ENCODE results near the gene ZNF668.
A peak's percentile ranks its signal among the peaks of the same experiment; 100 is the strongest.
"Not testable (repeated sequence)": the region's sequence is repeated elsewhere in the genome, so short reads cannot be mapped to it uniquely, and the experiment has no call there.

Gene ZNF668

DNA sequence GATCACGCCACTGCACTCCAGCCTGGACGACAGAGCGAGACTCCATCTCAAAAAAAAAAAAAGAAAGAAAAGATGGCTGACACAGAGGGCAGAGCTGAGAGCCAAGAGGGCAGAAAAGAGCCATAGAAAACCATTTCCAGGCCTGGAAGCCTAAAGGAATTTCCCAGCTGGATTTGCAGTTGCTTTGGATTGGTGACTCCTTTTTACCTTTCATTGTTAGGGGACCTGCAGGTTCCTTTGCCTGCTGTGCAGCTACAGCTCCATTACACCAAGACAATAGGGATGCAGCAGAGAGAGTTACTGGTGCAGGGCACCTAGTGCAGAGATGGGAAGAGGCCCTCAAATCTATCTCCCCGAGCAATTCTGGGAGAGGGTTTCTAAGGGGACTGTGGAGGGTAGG lies 18.4 kb downstream of the ZNF668 start:
- no peak for DNase-seq

DNA sequence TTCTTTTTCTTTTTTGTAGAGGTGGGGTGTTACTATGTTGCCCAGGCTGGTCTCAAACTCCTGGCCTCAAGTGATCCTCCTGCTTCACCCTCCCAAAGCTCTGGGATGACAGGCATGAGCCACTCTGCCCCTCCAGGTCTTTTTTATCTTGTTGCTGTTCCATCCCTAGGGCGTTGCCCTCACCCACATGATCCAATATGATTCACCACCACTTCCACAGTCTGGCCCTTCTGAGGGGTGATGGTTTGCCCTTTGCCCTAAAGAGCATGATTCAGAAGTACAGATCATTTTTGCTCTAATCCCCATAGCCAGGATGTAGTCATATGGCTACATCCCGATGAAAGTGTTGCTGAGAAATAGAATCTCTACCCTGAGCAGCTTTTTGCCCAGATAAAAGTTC lies 21.9 kb downstream of the ZNF668 start:
- DNase-seq, result no peak

DNA sequence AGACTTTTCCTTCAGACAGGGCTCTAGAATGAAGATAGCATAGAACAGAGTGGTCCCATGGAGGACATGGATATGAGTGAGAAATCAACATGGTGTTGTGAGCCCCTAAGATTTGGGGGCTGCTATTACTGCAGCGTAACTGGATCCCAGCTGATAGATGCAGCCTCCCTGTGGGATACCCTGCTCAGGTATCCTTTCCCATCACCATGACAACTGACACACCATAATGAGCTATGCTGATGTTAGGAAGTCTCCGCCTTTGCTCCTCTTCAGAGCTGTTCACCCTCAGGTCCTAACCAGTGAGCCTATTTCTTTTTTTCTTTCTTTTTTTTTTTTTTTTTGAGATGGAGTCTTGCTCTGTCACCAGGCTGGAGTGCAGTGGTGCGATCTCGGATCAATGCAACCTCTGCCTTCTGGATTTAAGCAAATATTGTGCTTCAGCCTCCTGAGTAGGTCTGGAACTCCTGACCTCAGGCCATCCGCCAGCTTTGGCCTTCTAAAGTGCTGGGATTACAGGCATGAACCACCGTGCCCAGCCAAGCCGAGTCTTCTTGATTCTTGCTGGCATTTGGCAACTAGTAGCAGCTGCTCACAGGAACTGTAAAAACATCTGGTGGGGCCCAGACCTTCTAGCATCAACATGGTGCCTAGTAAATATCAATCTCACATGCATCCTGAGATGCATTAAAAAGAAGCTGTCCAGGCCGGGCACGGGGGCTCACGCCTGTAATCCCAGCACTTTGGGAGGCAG lies 23.6 kb downstream of the ZNF668 start:
- DNase-seq, result no peak

DNA sequence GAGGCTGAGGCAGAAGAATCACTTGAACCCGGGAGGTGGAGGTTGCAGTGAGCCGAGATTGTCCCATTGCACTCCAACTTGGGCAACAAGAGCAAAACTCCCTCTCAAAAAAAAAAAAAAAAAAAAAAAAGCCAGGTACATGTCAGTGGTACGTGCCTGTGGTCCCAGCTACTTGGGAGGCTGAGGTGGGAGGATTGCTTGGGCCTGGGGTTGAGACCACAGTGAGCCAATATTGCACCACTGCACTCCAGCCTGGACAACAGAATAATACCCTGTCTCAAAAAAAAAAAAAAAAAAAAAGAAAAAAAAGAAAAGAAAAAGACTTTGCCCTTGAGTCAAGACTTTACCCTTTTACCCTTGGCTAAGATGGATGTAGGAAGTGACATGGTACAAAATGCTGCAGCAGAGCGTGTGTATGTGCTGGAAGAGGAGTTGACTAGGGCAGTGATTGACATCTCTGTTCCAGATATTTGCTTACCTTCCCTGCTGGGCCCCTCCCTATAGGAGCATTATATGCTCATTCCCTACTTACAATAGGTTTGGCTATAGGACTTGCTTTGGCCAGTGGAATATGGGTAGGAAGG lies 30.1 kb downstream of the ZNF668 start:
- DNase-seq, result no peak

DNA sequence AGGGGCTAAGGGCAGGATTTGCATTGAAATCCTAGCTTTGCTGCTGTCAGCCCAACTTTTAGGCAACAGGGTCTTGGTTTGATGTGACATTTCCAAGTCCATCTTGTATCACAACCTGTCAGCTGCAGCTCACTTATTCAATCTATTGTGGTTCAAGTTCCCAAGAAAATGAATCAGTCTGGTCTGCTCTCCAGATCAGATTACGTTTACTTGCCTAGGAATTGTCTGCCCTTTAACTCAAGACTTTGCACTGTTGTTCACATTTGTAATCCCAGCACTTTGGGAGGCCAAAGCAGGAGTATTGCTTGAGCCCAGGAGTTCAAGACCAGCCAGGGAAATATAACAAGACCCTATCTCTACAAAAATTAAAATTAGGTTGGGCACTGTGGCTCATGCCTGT lies 30.7 kb downstream of the ZNF668 start:
- DNase-seq, result no peak

DNA sequence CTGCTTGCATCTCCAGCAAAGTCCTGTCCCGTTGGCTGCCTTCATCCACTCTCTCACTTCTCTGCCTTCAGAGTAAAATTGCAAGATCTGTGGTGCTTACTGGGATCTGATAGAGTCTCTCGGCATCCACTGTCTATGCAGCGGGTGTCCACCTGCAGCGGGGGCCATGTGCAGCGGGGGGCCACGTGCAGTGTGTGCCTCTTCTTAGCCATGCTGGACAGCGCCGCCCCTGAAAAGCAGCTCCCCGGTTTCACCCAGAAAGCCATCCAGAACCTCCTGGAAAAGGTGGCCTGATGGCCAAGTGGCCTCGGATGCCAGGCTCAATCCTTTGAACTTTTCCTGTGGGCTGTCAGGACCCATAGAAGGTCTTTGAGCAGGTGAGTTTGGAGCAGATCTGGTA lies 31.2 kb downstream of the ZNF668 start:
- no peak for DNase-seq

DNA sequence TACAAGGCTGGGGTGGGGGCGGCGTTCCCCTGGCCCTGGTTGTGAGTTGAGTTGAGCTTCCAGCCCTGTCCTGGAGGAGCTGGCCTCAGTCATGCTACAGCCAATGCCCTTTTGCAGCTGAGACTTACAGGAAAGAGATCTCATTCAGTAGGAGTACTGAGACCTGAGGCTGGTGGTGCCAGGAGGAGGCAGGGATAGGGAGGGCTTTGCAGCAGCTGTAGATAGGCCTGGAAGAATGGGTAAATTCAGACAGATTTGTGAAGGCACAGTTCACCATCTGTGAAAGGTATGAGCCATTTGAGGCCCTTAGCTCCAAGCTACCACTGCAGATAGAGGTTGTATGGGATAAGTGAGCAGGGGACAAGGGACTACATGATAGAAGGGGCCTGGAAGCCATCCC lies 35.0 kb downstream of the ZNF668 start:
- no peak for DNase-seq

DNA sequence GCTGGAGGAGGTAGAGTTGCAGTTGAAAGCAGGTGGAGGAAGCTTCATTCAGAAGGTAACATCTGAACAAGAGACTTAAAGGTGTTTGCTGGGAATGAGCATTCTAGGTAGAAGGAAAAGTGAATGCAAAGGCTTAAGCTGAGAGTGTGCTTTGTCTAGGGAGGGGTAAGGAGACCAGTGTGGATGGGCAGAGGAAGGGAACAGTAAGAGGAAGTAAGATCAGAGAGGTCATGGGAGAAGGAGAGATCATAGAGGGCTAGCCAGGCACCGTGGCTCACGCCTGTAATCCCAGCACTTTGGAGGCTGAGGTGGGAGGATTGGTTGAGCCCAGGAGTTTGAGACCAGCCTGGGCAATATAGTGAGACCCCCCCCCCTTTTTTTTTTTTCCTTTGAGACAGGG lies 37.3 kb downstream of the ZNF668 start:
- no peak for DNase-seq

DNA sequence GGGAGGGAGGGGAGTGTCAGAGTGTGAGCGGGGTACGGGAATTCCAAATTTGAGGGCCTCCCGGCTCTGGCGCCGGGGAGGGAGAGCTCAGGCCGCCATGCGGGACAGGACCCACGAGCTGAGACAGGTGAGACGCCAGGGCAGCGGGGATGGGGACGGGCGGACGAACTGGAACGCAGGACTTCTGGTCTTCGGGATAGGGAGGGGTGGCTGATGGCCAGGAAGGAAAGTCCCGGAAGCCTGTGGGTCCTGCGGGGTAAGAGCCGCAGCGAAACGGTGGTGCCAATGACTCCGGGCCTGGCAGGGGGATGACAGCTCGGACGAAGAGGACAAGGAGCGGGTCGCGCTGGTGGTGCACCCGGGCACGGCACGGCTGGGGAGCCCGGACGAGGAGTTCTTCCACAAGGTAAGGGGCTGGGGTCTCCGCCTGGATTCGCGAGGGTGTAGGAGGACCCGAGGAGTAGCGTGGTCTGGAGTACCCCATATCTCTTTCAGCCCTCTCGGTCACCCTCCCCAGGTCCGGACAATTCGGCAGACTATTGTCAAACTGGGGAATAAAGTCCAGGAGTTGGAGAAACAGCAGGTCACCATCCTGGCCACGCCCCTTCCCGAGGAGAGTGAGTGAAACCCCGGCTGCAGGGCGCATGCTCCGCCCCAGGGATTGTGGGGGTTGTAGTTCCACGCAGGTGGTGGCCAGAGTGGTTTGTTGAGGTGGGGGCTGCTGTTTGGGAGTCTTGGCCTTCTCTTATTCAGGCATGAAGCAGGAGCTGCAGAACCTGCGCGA lies 40.1 kb downstream of the ZNF668 start:
- peak; percentile 92 for DNase-seq

DNA sequence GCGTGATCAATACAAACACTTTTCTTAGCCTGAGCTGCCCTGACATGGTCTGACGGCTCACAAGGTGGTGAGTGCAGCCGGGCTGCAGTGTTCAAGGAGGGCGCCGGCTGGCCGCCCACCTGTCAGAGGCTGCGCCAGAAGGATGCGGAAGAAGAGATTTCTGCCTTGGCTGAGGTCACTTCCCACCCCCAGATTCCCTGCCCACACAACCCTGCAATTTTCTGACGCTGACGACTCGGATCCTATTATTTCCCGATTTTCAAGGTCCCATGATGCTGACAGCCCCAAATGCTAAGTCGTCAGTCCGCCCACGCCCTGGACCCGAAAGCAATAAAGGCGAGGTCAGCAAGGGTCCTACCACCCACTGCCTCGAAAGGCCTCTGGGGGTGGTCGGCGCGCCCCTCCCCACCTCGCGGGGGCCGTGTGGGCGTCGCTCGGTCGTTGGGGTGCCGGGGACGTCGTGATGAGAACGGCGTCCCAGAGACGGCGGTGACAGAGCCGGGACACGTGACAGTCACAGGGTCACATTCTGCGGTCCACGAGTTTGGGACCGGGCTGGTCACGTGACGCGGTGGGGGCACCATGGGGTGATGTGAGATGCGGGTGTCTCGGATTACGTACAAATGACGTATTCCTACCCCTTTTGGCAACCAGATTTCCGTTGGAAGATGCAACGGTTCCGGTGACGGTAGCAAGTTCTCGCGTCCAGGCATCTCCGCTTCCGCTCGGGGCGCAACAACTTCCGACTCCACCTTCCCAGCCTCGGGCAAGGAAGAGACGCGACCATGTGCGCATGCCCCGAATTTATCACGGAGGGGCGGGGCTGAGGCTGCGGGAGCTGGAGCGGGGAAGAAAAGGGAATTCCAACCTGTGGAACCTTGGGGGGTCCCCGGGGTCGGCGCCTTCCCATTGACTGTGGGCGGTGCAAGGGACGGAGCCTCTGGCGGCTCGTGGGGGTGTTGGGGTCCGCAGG lies 41.0 kb downstream of the ZNF668 start, which contains the start of gene STX4:
TSS of gene STX4 (plus strand) at position 823 of the 973 bp plus-strand sequence. CDS start 248 bp downstream, outside the sequence.
- DNase-seq, result peak; percentile 98

DNA sequence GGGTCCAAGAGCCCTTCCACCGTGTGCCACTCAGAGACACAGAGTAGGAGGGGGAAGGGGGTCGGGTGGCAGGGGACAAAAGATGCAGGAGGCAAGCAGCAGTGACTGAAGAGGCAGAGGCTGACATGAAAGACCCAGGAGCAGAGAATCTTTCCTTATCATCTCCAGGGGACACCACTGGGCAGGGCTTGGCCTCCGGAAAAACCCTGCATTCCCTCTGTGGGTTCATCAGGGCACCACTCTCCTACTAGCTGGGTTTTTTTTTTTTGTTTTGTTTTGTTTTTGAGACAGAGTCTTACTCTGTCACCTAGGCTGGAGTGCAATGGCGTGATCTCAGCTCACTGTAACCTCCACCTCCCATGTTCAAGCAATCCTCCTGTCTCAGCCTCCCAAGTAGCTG lies 42.8 kb downstream of the ZNF668 start:
- no peak for DNase-seq

DNA sequence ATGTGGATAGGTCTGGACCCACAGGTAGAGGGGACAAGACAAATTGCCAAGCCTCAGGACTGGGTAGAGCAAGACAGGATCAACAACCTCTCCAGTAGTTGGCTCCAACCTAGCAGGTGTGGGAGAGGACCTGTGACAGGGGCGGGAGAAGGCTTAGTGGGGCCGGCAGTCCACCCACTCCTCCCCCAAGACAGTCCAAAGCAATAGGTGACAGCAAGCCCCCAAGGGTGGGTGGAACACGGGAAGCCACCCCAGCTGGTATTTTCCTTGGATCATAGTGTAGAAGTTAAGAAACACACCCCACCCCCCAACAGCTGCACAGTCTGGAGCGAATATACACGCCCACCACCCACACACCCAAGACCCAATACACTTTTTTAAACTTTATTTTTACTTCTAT lies 44.8 kb downstream of the ZNF668 start:
- DNase-seq, result no peak

DNA sequence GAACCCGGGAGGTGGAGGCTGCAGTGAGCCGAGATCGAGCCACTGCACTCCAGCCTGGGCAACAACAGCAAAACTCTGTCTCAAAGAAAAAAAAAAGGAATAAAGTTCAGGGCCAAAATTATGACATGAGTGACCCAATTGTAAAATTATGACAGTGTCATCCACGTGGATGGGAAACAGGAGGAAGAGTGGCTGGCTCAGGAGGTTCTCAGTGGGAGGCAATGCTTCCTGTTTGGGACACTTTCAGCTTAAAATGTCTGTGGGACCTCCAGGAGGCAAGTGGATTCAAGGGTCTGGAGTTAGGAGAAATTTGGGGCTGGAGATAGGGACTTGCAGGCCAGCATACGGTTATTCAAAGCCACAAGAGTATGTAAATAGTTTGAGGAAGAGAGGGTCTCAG lies 48.7 kb downstream of the ZNF668 start:
- DNase-seq, result no peak

DNA sequence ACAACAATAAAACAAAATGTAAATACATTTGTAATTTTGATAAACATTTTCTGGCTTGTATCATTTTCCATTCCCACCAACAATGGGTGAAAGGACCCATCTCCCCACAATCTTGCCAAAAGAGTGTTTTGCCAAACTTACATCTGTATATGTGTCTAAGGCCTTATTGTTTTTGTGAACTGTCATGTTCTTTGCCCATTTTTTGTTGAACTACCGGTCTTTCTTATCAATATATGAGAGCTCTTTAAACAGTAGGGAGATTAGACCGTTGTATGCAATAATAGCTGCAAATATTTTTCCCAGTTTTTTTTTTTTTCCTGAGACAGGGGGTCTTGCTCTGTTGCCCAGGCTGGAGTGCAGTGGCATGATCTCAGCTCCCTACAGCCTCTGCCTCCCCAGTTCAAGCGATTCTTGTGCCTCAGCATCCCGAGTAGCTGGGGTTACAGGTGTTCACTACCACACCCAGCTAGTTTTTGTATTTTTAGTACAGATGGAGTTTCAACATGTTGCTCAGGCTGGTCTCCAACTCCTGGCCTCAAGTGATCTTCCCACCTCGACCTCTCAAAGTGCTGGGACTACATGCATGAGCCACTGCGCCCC lies 50.3 kb downstream of the ZNF668 start:
- no peak for DNase-seq

DNA sequence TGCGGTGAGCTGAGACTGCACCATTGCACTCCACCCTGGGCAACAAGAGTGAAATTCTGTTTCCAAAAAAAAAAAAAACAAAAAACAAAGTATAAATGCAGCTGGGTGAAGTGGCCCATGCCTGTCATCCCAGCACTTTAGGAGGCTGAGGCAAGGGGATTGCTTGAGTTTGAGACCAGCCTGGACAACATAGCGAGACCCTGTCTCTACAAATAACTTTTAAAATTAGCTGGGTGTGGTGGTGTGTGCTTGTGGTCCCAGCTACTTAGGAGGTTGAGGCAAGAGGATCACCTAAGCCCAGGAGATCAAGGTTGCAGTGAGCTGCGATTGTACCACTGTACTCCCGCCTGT lies 50.8 kb downstream of the ZNF668 start:
- DNase-seq, result no peak

DNA sequence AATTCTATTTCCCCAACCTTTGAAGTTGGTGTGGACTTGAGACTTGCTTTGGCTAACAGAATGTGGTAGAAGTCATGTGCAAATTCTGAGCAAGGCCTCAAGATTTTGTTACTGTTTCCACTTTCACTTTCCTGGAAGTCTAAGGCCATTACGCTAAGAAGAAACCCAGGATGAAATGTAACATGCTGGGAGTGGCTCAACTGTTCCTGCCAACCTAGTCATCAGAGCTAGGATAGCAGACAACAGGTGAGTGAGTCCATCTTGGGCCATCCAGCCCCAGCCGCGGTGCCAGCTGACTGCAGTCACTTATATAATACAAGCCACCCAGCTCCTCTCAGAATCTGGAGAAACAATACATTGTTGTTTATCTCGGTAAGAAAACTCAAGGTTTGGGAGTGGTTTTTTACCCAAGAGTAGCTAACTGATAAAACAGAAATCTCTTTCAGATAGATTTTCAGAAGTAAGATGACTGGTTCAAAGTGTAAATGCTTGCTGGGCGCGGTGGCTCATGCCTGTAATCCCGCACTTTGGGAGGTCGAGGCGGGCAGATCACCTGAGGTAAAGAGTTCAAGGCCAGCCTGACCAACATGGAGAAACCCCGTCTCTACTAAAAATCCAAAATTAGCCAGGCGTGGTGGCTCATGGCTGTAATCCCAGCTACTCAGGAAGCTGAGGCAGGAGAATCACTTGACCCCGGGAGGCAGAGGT lies 51.3 kb downstream of the ZNF668 start:
- DNase-seq, result no peak

DNA sequence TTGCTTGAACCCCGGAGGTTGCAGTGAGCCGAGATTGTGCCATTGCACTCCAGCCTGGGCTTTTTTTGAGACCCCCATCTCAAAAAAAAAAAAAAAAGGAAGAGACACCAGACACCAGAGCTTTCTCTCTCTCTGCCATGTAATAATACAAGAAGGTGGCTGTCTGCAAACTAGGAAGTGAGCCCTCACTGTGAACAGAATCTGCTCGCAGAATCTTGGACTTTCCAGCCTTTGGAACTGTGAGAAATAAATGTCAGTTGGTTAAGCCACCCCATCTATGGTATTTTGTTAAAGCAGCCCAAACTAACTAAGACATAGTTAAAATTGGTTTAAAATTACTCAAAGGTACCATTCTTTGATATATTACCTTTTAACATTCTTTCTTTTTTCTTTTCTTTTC lies 53.5 kb downstream of the ZNF668 start:
- DNase-seq, result no peak

DNA sequence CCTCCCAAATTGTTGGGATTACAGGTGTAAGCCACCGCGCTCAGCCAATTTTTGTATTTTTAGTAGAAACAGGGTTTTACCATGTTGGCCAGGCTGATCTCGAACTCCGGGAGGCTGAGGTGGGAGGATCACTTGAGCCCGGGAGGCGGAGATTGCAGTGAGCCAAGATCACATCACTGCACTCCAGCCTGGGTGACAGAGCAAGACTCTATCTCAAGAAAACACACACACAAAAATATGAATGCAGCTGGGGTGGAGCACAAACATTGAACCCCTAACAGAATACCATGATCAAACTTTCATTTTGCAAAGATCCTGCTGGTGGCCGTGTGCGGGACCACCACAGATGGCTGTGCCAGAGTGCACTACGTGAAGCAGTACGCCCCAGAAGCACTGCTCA lies 56.3 kb downstream of the ZNF668 start:
- not testable (repeated sequence) for DNase-seq

DNA sequence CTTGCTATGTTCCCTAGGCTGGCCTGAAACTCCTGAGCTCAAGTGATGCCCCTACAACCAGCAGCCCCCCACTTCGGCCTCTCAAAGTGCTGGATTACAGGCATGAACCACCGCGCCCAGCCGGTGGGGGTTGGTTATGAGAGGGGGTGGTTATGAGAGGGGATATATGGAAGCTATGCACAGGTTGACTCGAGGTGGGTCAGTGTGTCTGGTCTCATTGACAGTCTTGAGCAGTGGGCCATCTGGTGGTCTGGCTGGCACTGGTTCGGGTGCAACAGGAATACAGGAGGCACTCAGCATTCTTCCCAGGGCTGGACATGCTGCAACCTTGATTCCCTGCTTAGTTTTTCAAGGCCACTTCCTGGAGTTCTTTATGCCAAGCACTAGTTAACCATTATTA lies 58.0 kb downstream of the ZNF668 start:
- DNase-seq, result no peak

DNA sequence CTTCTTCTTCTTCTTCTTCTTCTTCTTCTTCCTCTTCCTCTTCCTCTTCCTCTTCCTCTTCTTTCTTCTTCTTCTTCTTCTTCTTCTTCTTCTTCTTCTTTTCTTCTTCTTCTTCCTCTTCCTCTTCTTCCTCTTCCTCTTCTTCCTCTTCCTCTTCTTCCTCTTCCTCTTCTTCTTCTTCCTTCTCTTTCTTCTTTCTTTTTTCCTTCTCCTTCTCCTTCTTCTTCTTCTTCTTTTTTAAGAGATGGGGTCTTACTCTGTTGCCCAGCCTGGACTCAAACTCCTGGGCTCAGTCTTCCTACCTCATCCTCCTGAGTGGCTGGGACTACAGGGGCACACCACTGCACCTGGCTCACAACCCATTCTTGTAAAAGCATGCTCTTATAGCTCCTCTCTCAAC lies 60.7 kb downstream of the ZNF668 start:
- not testable (repeated sequence) for DNase-seq

DNA sequence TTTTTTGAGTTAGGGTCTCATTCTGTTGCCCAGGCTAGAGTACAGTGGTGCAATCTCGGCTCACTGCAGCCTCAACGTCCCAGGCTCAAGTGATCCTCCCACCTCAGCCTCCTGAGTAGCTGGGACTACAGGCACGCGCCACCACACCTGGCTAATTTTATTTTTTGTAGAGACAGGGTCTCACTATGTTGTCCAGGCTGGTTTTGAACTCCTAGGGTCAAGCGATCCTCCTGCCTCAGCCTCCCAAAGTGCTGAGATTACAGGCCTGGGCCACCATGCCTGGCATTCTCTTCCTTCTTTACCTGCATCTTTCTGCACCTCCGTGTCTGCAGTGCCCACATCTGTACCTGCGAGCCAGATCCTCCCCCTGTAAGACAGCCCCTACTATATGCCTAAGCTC lies 62.2 kb downstream of the ZNF668 start:
- DNase-seq, result not testable (repeated sequence)

All from right hindlimb (tissue), 1 donor.